OCI-LY7 (cell line): ENCODE results near the gene CCDC116. TPM values are rescaled to one million over a fixed set of nuclear protein-coding genes. Genes with fewer than 3 reads are reported as not detected.

ENCODE experiments used
- BruUV-seq: library from RNA; stranded (reverse); fragments of 400-500 nt; replicated peaks from 2 replicates; lab custom pipeline; 2021; lab: Mats Ljungman, UMichigan
- CTCF ChIA-PET: fragments of 300-600 bp; sonication (Branson Sonifier 250); formaldehyde crosslinking; loops from one replicate; lab custom pipeline; 2022; ENCODE audit warnings: antibody characterized with exemption; ENCODE audit not compliant: unreplicated experiment; lab: Charles Lee
- POLR2A ChIA-PET: fragments of 300-600 bp; sonication (Branson Sonifier 250); formaldehyde crosslinking; loops from one replicate; lab custom pipeline; 2022; ENCODE audit warnings: antibody characterized with exemption; lab: Charles Lee
- DNase-seq: peaks from one replicate; pipeline ENCODE4 v3.0.0-alpha.2; 2015; ENCODE audit warnings: low spot score
- H2AFZ ChIP-seq: fragments of 200-600 bp; sonication (generic), shearing (Covaris generic); 2 replicates; pipeline ENCODE4 v1.6.1; 2014; ENCODE audit warnings: mild to moderate bottlenecking, antibody characterized with exemption, low read length, moderate library complexity
- H3K27ac ChIP-seq: fragments of 200-600 bp; sonication (generic); 2 replicates; pipeline ENCODE4 v1.5.1; 2014; ENCODE audit warnings: mixed run types, low read depth, mild to moderate bottlenecking, moderate library complexity, low read length, inconsistent platforms; ENCODE audit not compliant: poor library complexity, severe bottlenecking
- H3K36me3 ChIP-seq: fragments of 200-600 bp; sonication (generic); 2 replicates; pipeline ENCODE4 v1.6.1; 2014; ENCODE audit warnings: mild to moderate bottlenecking, antibody characterized with exemption, low read length, moderate library complexity, mixed read lengths; ENCODE audit not compliant: insufficient read depth
- H3K4me1 ChIP-seq: fragments of 200-600 bp; sonication (generic); 2 replicates; pipeline ENCODE4 v1.5.1; 2014; ENCODE audit warnings: mild to moderate bottlenecking, low read length; ENCODE audit not compliant: insufficient read depth, poor library complexity, severe bottlenecking
- H3K4me2 ChIP-seq: fragments of 200-600 bp; sonication (generic); 2 replicates; pipeline ENCODE4 v1.6.1; 2014; ENCODE audit warnings: mild to moderate bottlenecking, low read length
- H3K4me3 ChIP-seq: fragments of 200-600 bp; sonication (generic); 2 replicates; pipeline ENCODE4 v1.5.1; 2014; ENCODE audit warnings: mild to moderate bottlenecking, low read depth, low read length; ENCODE audit not compliant: poor library complexity, severe bottlenecking
- H3K79me2 ChIP-seq: fragments of 200-600 bp; sonication (generic); 2 replicates; pipeline ENCODE4 v1.6.1; 2016; ENCODE audit warnings: low read depth, mild to moderate bottlenecking, low read length, moderate library complexity, mixed read lengths; ENCODE audit not compliant: insufficient read depth
- H3K9me2 ChIP-seq: fragments of 200-600 bp; sonication (generic); 2 replicates; pipeline ENCODE4 v1.6.1; 2016; ENCODE audit warnings: mild to moderate bottlenecking, low read length, mixed read lengths; ENCODE audit not compliant: insufficient read depth
- H3K9me3 ChIP-seq: fragments of 200-600 bp; sonication (generic); 2 replicates; pipeline ENCODE4 v1.6.1; 2014; ENCODE audit warnings: mild to moderate bottlenecking, mixed run types, low read length, mixed read lengths
- H4K20me1 ChIP-seq: fragments of 200-600 bp; sonication (generic); 2 replicates; pipeline ENCODE4 v1.6.1; 2014; ENCODE audit warnings: mild to moderate bottlenecking, antibody characterized with exemption, low read length, moderate library complexity, mixed read lengths; ENCODE audit not compliant: insufficient read depth
- EZH2phosphoT487 ChIP-seq: fragments of 200-600 bp; sonication (generic); IDR thresholded peaks from 2 replicates; pipeline ENCODE4 v1.6.1; 2018; ENCODE audit warnings: low read depth, borderline replicate concordance, mild to moderate bottlenecking, mixed run types, antibody characterized with exemption, low read length, moderate library complexity, mixed read lengths
- intact Hi-C: fragments of 100-400 bp; cut with micrococcal nuclease; formaldehyde crosslinking; loops from one replicate; pipeline ENCODE4 v1.10.0; 2022; ENCODE audit not compliant: unreplicated experiment
- total RNA-seq, 2 experiments: library from RNA; depleted of rRNA in 1 of 2; stranded (reverse); fragments of >200 nt in 1 of 2; shearing (Covaris generic) in 1 of 2; gene quantifications; 2 replicates each; pipeline ENCODE4 v1.2.3, GENCODE V29; 2014 to 2022
- TF ChIP-seq, protein P1 (sequence below): fragments of 200-600 bp; sonication (generic); conservative IDR thresholded peaks from 2 replicates; pipeline ENCODE4 v1.5.1; 2014; ENCODE audit warnings: mild to moderate bottlenecking, antibody characterized with exemption, low read length, moderate library complexity, mixed read lengths

CCDC116 gene
- total RNA-seq, 2 experiments from 2014 or later, result 1.5 to 3.1 TPM

DNA sequence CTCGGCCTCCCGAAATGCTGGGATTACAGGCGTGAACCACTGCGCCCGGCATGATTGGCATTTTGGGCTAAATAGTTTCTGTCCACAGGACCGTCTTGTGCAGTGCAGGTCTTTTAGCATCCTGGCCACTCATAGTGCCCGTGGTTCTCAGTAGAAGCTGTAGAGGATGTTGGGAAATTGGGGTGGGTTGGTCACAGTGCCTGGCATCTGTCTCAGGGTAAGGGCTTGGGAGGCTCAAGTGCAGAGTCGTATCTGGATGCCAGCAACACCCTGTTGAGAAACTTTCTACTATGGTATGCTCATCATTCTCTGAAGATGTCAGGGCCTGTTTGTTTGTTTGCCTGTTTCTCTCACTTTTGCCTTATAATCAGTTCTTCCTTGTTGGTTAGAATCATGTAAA, 43.2 kb upstream of the CCDC116 start:
- Histone ChIP-seq H3K4me1 (peaks cover 64% of the 10 kb centered on the region), H2AFZ (no peak overlapping the region), H4K20me1 (peaks cover 31% of the 10 kb centered on the region), H3K4me2 (peak overlapping the region; percentile 6; the same call in 1 of the 2 replicates), H3K79me2 (peaks cover 100% of the 10 kb centered on the region), H3K27ac (peak overlapping the region; percentile 3), H3K9me2 (no peaks in the 10 kb centered on the region), H3K9me3 (no peaks in the 10 kb centered on the region), H3K36me3 (peaks cover 64% of the 10 kb centered on the region), H3K4me3 (no peak overlapping the region)
- TF ChIP-seq, protein P1, sequence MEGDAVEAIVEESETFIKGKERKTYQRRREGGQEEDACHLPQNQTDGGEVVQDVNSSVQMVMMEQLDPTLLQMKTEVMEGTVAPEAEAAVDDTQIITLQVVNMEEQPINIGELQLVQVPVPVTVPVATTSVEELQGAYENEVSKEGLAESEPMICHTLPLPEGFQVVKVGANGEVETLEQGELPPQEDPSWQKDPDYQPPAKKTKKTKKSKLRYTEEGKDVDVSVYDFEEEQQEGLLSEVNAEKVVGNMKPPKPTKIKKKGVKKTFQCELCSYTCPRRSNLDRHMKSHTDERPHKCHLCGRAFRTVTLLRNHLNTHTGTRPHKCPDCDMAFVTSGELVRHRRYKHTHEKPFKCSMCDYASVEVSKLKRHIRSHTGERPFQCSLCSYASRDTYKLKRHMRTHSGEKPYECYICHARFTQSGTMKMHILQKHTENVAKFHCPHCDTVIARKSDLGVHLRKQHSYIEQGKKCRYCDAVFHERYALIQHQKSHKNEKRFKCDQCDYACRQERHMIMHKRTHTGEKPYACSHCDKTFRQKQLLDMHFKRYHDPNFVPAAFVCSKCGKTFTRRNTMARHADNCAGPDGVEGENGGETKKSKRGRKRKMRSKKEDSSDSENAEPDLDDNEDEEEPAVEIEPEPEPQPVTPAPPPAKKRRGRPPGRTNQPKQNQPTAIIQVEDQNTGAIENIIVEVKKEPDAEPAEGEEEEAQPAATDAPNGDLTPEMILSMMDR, result no peak
- no TSS peak for BruUV-seq
- intact Hi-C loops, result loop anchor here (2.0 kb wide), 1 partner anchor 21 kb away; no protein-coding TSS in a partner anchor
- no peak for DNase-seq
- ChIA-PET POLR2A (no interaction called here), CTCF (interaction anchor here (0.5 kb wide), 1 partner anchor 10 kb away, joined by 6 read pairs; no protein-coding TSS in a partner anchor)

DNA sequence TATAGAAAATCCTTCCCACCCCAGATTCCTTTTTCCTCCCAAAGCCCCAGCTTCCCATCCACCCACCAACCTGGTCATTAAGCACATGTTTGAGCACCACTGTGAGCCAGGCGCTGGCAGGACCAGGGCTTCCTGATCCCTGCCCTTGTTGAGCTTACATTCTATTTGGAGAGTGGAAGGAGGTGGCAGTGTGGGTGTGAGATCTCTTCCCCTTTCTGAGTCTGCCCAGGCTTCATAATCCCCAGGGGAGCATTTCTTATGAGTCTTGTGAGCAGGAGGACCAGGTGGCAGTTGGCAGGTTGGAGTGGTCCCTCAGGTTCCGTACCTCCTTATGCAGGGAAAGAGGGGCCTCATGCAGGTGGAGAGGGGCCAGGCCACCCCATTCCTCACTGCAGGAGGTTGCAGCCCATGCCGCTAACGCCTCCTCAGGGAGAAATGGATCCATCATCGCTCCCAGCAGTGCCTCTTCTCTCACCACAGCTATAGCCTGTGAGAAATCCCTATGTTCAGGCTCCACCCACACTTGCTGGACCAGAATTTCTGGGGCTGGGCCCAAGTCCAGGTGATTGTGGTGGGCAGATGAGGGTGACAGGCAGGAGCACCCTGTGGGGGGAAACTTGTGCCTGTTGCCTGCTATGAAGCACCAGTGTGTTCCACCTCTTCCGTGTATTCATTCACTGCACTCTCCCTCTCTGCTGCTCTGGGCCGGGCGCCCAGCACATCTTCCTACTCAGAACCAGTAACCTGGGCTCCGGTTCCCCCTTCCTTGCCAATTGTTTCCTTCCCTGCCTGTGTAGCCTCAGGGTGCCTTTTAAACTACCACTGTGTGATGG, 41.5 kb upstream of the CCDC116 start:
- TF ChIP-seq, protein P1, result no peak
- no peak for TF ChIP-seq EZH2phosphoT487
- no TSS peak for BruUV-seq
- POLR2A ChIA-PET, result interaction anchor here (0.9 kb wide), 1 partner anchor 21 kb away, joined by 3 read pairs; no protein-coding TSS in a partner anchor
- H3K4me1 ChIP-seq, result peaks cover 59% of the 10 kb centered on the region
- H3K27ac ChIP-seq, result peak overlapping the region; percentile 39
- H3K9me2 ChIP-seq, result no peaks in the 10 kb centered on the region
- peak overlapping the region; percentile 65 for H3K4me2 ChIP-seq
- intact Hi-C loops, result no loop called here
- no peaks in the 10 kb centered on the region for H3K9me3 ChIP-seq
- CTCF ChIA-PET, result no interaction called here
- H3K36me3 ChIP-seq, result peaks cover 66% of the 10 kb centered on the region
- no peak overlapping the region for H2AFZ ChIP-seq
- DNase-seq, result peak; percentile 90
- H3K4me3 ChIP-seq, result peak overlapping the region; percentile 25
- H3K79me2 ChIP-seq, result peaks cover 100% of the 10 kb centered on the region
- H4K20me1 ChIP-seq, result peaks cover 31% of the 10 kb centered on the region

DNA sequence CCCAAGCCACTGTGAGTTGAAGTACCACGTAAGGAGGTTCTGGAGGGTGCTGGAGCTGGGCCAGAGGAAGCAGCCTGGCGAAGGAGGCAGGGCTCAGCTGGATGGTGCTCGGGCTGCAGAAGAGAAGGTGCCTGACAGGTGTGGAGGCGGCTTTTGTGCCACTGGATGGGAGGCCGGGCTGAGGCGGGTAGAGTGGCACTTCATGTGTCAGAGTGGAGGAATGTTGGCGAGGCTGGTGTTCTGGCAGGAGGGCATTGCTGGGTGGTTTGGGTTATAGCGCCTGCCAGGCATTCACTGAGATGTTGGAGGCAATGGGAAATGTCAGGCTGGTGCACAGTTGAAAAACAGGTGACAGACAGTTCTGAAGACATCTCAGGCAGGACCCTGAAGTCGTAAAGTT, 40.9 kb upstream of the CCDC116 start:
- no TSS peak for BruUV-seq
- H2AFZ ChIP-seq, result no peak overlapping the region
- H3K4me2 ChIP-seq, result peak overlapping the region; percentile 65
- H3K4me1 ChIP-seq, result peaks cover 55% of the 10 kb centered on the region
- ChIA-PET POLR2A (no interaction called here), CTCF (no interaction called here)
- H4K20me1 ChIP-seq, result peaks cover 31% of the 10 kb centered on the region
- TF ChIP-seq, protein P1, result no peak
- no peak for TF ChIP-seq EZH2phosphoT487
- H3K9me3 ChIP-seq, result no peaks in the 10 kb centered on the region
- peak overlapping the region; percentile 39 for H3K27ac ChIP-seq
- peaks cover 70% of the 10 kb centered on the region for H3K36me3 ChIP-seq
- no peak for DNase-seq
- H3K4me3 ChIP-seq, result no peak overlapping the region
- intact Hi-C loops, result no loop called here
- H3K9me2 ChIP-seq, result no peaks in the 10 kb centered on the region
- H3K79me2 ChIP-seq, result peaks cover 100% of the 10 kb centered on the region
